LNCaP clone FGC (cell line): ENCODE results near the gene TENT4A.
"Not testable (repeated sequence)": the region's sequence is repeated elsewhere in the genome, so short reads cannot be mapped to it uniquely, and the experiment has no call there.

Source experiments
- DNase-seq: peaks from one replicate; pipeline ENCODE4 v3.0.0-alpha.2; 2011; ENCODE audit warnings: low read depth
- H3K4me3 ChIP-seq: 2 replicates; pipeline ENCODE4 v1.5.1; 2011; ENCODE audit warnings: mild to moderate bottlenecking, low read depth, low read length, control low read depth
- TF ChIP-seq, protein P1 (sequence below): IDR thresholded peaks from 2 replicates; pipeline ENCODE4 v1.5.1; 2012; ENCODE audit warnings: mild to moderate bottlenecking; ENCODE audit not compliant: control insufficient read depth, insufficient read depth; ENCODE audit errors: extremely low read depth

TENT4A gene

GRCh38 chr5:6713274-6714225 is at the start of gene TENT4A:
Gene TENT4A, plus strand, starts transcription at chr5:6713432. Its CDS starts 552 bp downstream, at chr5:6713984.
- DNase-seq = no peak
- TF ChIP-seq, protein P1, sequence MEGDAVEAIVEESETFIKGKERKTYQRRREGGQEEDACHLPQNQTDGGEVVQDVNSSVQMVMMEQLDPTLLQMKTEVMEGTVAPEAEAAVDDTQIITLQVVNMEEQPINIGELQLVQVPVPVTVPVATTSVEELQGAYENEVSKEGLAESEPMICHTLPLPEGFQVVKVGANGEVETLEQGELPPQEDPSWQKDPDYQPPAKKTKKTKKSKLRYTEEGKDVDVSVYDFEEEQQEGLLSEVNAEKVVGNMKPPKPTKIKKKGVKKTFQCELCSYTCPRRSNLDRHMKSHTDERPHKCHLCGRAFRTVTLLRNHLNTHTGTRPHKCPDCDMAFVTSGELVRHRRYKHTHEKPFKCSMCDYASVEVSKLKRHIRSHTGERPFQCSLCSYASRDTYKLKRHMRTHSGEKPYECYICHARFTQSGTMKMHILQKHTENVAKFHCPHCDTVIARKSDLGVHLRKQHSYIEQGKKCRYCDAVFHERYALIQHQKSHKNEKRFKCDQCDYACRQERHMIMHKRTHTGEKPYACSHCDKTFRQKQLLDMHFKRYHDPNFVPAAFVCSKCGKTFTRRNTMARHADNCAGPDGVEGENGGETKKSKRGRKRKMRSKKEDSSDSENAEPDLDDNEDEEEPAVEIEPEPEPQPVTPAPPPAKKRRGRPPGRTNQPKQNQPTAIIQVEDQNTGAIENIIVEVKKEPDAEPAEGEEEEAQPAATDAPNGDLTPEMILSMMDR = no peak

GRCh38 chr5:6666762-6667161 is 46.5 kb upstream of the TENT4A start:
- DNase-seq = no peak
- H3K4me3 ChIP-seq = no peak overlapping the region
- TF ChIP-seq, protein P1 = no peak

More at GRCh38 chr5:6713274-6714225, at the start of gene TENT4A:
- H3K4me3 ChIP-seq = peak within 1 kb of the TSS; percentile 78

DNA sequence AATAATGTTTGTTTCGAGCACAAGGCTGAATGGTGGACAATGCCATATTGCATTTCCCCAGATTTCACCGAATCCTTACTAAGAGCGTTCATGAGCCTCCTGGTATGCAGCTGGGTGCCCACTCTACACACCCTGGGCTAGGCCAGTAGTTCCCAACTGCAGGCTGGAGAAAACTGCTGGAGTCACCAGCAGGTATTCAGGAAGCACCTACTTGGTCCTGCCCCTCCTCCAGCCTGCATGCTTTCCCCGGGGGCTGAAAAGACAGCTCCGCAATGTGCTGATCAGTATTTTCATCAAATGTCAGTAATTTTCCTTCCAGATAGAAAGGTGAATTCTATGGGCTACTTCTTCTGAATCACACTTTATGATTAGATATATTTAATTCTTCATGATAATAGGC is 45.6 kb upstream of the TENT4A start:
- H3K4me3 ChIP-seq = no peak overlapping the region
- no peak for DNase-seq
- TF ChIP-seq, protein P1 = no peak

- DNase-seq, H3K4me3 ChIP-seq: not testable (repeated sequence)
These were observed 44.5 kb upstream of the TENT4A start for GRCh38 chr5:6668717-6669116.

DNA sequence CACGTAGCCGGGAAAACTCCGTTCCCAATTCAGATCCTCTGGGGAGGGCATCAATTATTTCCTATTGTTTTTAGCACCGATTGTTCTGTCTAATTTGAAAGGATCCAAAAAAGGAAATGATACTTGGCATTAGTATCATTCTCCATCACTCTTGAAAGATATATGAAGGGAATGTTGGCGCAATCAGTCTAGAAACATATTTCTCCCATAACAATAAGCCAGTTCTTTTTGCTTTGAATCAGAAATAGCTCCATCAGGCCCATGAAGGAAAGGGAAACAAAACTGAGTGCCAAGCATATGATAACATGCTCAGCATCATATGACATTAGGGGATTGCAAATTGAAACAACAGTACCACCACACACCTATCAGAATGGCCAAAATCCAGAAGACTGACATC is 40.2 kb upstream of the TENT4A start:
- H3K4me3 ChIP-seq = no peak overlapping the region
- DNase-seq = no peak
- TF ChIP-seq, protein P1 = no peak

DNA sequence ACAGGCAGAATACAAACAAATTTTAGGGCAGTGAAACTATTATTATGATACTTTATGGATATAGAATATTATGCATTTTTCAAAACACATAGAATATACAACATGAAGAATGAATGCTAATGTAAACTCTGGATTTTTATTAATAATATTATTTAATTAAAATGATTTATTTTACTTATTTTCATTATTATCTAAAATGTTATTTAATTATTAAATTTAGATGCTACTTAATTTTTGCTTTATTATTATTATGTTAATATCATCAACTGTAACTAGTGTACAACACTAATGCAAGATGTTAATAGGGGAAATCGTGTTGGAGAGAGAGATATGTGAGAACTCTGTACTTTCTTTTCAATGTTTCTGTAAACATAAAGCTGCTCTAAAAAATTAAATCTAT is 39.3 kb upstream of the TENT4A start:
- DNase-seq = no peak
- H3K4me3 ChIP-seq = no peak overlapping the region

GRCh38 chr5:6674421-6674820 is 38.8 kb upstream of the TENT4A start:
- TF ChIP-seq, protein P1 = no peak
- H3K4me3 ChIP-seq = no peak overlapping the region
- no peak for DNase-seq

More for the DNA sequence above, 39.3 kb upstream of the TENT4A start:
- TF ChIP-seq, protein P1 = no peak
